Mesendoderm (in vitro differentiated cells): ENCODE data around the gene CPED1.

Source experiments
- DNase-seq: peaks from one replicate; pipeline ENCODE4 v3.0.0; 2013
- H2AK5ac ChIP-seq: 2 replicates; pipeline ENCODE4 v1.6.1; 2013; ENCODE audit warnings: low read length, inconsistent platforms
- H2BK120ac ChIP-seq: 2 replicates; pipeline ENCODE4 v1.6.1; 2013; ENCODE audit warnings: low read depth, mild to moderate bottlenecking, low read length, moderate library complexity, mixed read lengths
- H2BK15ac ChIP-seq: replicated peaks from 2 replicates; pipeline ENCODE4 v1.6.1; 2013; ENCODE audit warnings: low read depth, mild to moderate bottlenecking, moderate library complexity
- H2BK5ac ChIP-seq: 2 replicates; pipeline ENCODE4 v1.6.1; 2013; ENCODE audit warnings: low read length, inconsistent platforms
- H3K18ac ChIP-seq: 2 replicates; pipeline ENCODE4 v1.6.1; 2013; ENCODE audit warnings: mild to moderate bottlenecking, low read length, mixed read lengths
- H3K23ac ChIP-seq: one replicate; pipeline ENCODE4 v1.6.1; 2013; ENCODE audit warnings: low read length
- H3K27ac ChIP-seq: 2 replicates; pipeline ENCODE4 v1.5.1; 2013; ENCODE audit warnings: low read depth, mild to moderate bottlenecking, inconsistent platforms, low read length, moderate library complexity
- H3K27me3 ChIP-seq: 2 replicates; pipeline ENCODE4 v1.6.1; 2013; ENCODE audit warnings: low read length, control low read depth, mild to moderate bottlenecking, inconsistent platforms; ENCODE audit not compliant: insufficient read depth, poor library complexity
- H3K36me3 ChIP-seq: 2 replicates; pipeline ENCODE4 v1.6.1; 2013; ENCODE audit warnings: low read length, inconsistent platforms; ENCODE audit not compliant: control insufficient read depth, insufficient read depth
- H3K4ac ChIP-seq: one replicate; pipeline ENCODE4 v1.6.1; 2013; ENCODE audit warnings: low read depth, mild to moderate bottlenecking, low read length, moderate library complexity
- H3K4me1 ChIP-seq: 2 replicates; pipeline ENCODE4 v1.6.1; 2013; ENCODE audit warnings: low read depth, low read length, inconsistent platforms; ENCODE audit not compliant: control insufficient read depth
- H3K4me2 ChIP-seq: 2 replicates; pipeline ENCODE4 v1.6.1; 2013; ENCODE audit warnings: low read length
- H3K4me3 ChIP-seq: 2 replicates; pipeline ENCODE4 v1.5.1; 2013; ENCODE audit warnings: mild to moderate bottlenecking, low read length
- H3K56ac ChIP-seq: one replicate; pipeline ENCODE4 v1.6.1; 2013; ENCODE audit warnings: low read length
- H3K79me1 ChIP-seq: 2 replicates; pipeline ENCODE4 v1.6.1; 2013; ENCODE audit warnings: low read length, inconsistent platforms
- H3K79me2 ChIP-seq: 2 replicates; pipeline ENCODE4 v1.6.1; 2013; ENCODE audit warnings: mild to moderate bottlenecking, low read length; ENCODE audit not compliant: control insufficient read depth, insufficient read depth
- H3K9ac ChIP-seq: 2 replicates; pipeline ENCODE4 v1.6.1; 2013; ENCODE audit warnings: low read length, inconsistent platforms
- H4K5ac ChIP-seq: one replicate; pipeline ENCODE4 v1.6.1; 2013; ENCODE audit warnings: low read length
- H4K8ac ChIP-seq: one replicate; pipeline ENCODE4 v1.6.1; 2013; ENCODE audit warnings: low read depth, mild to moderate bottlenecking, control low read depth, low read length, moderate library complexity
- WGBS: extraction: QIAGEN DNeasy Blood & Tissue Kit; methylation state at CpG from one replicate; pipeline ENCODE4 v1.1.7; 2013; ENCODE audit warnings: low lambda C conversion rate, missing lambda C conversion rate; ENCODE audit not compliant: insufficient coverage; ENCODE audit errors: extremely low coverage; 5-methylcytosine and 5-hydroxymethylcytosine counted together

Gene CPED1

GRCh38 chr7:121138262-121138933, 149.9 kb downstream of the CPED1 start:
- H4K8ac ChIP-seq = no peak overlapping the region

GRCh38 chr7:121139427-121139826, 150.9 kb downstream of the CPED1 start:
- no peaks in the 10 kb centered on the region for H3K79me2 ChIP-seq
- no peak overlapping the region for H4K5ac ChIP-seq
- no peaks in the 10 kb centered on the region for H3K79me1 ChIP-seq
- no peak overlapping the region for H3K23ac ChIP-seq
- no CpG with 5 or more reads among the region's 3 CpGs for WGBS
- no peak overlapping the region for H2BK5ac ChIP-seq
- no peaks in the 10 kb centered on the region for H3K4me1 ChIP-seq
- no peak overlapping the region for H3K4me3 ChIP-seq
- H3K36me3 ChIP-seq = no peaks in the 10 kb centered on the region
- no peak overlapping the region for H2AK5ac ChIP-seq
- no peak overlapping the region for H3K56ac ChIP-seq
- no peak overlapping the region for H3K18ac ChIP-seq
- H3K27ac ChIP-seq = no peak overlapping the region
- no peak for DNase-seq
- no peak overlapping the region for H4K8ac ChIP-seq
- no peak overlapping the region for H2BK120ac ChIP-seq
- no peak overlapping the region for H3K4ac ChIP-seq
- no peak overlapping the region for H3K4me2 ChIP-seq
- H2BK15ac ChIP-seq = no peak overlapping the region
- H3K9ac ChIP-seq = no peak overlapping the region
- no peaks in the 10 kb centered on the region for H3K27me3 ChIP-seq

More at GRCh38 chr7:121138262-121138933, 149.9 kb downstream of the CPED1 start:
- DNase-seq = peak; percentile 30
- no peak overlapping the region for H3K4me2 ChIP-seq
- H3K56ac ChIP-seq = no peak overlapping the region
- no peak overlapping the region for H3K4ac ChIP-seq
- no peak overlapping the region for H3K9ac ChIP-seq
- H3K23ac ChIP-seq = no peak overlapping the region
- H3K4me1 ChIP-seq = no peaks in the 10 kb centered on the region
- H3K79me1 ChIP-seq = no peaks in the 10 kb centered on the region
- no peak overlapping the region for H4K5ac ChIP-seq
- H2BK5ac ChIP-seq = no peak overlapping the region
- H2BK15ac ChIP-seq = no peak overlapping the region
- no peak overlapping the region for H3K27ac ChIP-seq
- H3K36me3 ChIP-seq = no peaks in the 10 kb centered on the region
- H3K79me2 ChIP-seq = no peaks in the 10 kb centered on the region
- no peak overlapping the region for H3K4me3 ChIP-seq
- no peak overlapping the region for H3K18ac ChIP-seq
- H2BK120ac ChIP-seq = no peak overlapping the region
- WGBS = 100% methylated on average over 1 of the region's 8 CpGs
- no peaks in the 10 kb centered on the region for H3K27me3 ChIP-seq
- H2AK5ac ChIP-seq = no peak overlapping the region

- H3K27me3 ChIP-seq = no peaks in the 10 kb centered on the region
- H2AK5ac ChIP-seq = no peak overlapping the region
- no peak overlapping the region for H3K18ac ChIP-seq
- no peak overlapping the region for H3K4me3 ChIP-seq
- no peak for DNase-seq
- no CpG with 5 or more reads among the region's 1 CpG for WGBS
- no peak overlapping the region for H3K27ac ChIP-seq
- H2BK15ac ChIP-seq = no peak overlapping the region
- no peaks in the 10 kb centered on the region for H3K79me2 ChIP-seq
- H3K4ac ChIP-seq = no peak overlapping the region
- H3K23ac ChIP-seq = no peak overlapping the region
- H3K79me1 ChIP-seq = no peaks in the 10 kb centered on the region
- no peak overlapping the region for H2BK5ac ChIP-seq
- H3K9ac ChIP-seq = no peak overlapping the region
- H3K4me1 ChIP-seq = no peaks in the 10 kb centered on the region
- H4K8ac ChIP-seq = no peak overlapping the region
- no peak overlapping the region for H3K4me2 ChIP-seq
- no peak overlapping the region for H2BK120ac ChIP-seq
- no peaks in the 10 kb centered on the region for H3K36me3 ChIP-seq
- H4K5ac ChIP-seq = no peak overlapping the region
- no peak overlapping the region for H3K56ac ChIP-seq
Observed at GRCh38 chr7:121140790-121141189, 152.3 kb downstream of the CPED1 start.

- no peak overlapping the region for H3K4ac ChIP-seq
- H3K36me3 ChIP-seq = no peaks in the 10 kb centered on the region
- no peak overlapping the region for H3K27ac ChIP-seq
- H3K18ac ChIP-seq = no peak overlapping the region
- H2BK15ac ChIP-seq = no peak overlapping the region
- no peaks in the 10 kb centered on the region for H3K27me3 ChIP-seq
- WGBS = no CpG with 5 or more reads among the region's 2 CpGs
- H2BK5ac ChIP-seq = no peak overlapping the region
- no peak overlapping the region for H3K23ac ChIP-seq
- no peaks in the 10 kb centered on the region for H3K4me1 ChIP-seq
- no peak overlapping the region for H3K56ac ChIP-seq
- no peaks in the 10 kb centered on the region for H3K79me2 ChIP-seq
- H3K79me1 ChIP-seq = no peaks in the 10 kb centered on the region
- H2BK120ac ChIP-seq = no peak overlapping the region
- peak; percentile 58 for DNase-seq
- H3K4me2 ChIP-seq = no peak overlapping the region
- no peak overlapping the region for H4K8ac ChIP-seq
- H2AK5ac ChIP-seq = no peak overlapping the region
- H4K5ac ChIP-seq = no peak overlapping the region
- no peak overlapping the region for H3K4me3 ChIP-seq
- no peak overlapping the region for H3K9ac ChIP-seq
Observed at GRCh38 chr7:121151774-121152221, 163.3 kb downstream of the CPED1 start.

GRCh38 chr7:121153411-121153810, 164.9 kb downstream of the CPED1 start:
- Histone ChIP-seq H2BK5ac (no peak overlapping the region), H3K9ac (no peak overlapping the region), H3K56ac (no peak overlapping the region), H4K8ac (no peak overlapping the region), H4K5ac (no peak overlapping the region), H3K18ac (no peak overlapping the region), H2BK15ac (no peak overlapping the region), H3K79me2 (no peaks in the 10 kb centered on the region), H3K4me2 (no peak overlapping the region), H3K4me1 (no peaks in the 10 kb centered on the region), H2BK120ac (no peak overlapping the region), H3K4ac (no peak overlapping the region), H2AK5ac (no peak overlapping the region), H3K79me1 (no peaks in the 10 kb centered on the region), H3K27me3 (no peaks in the 10 kb centered on the region), H3K23ac (no peak overlapping the region), H3K36me3 (no peaks in the 10 kb centered on the region), H3K27ac (no peak overlapping the region), H3K4me3 (no peak overlapping the region)
- no peak for DNase-seq
- no CpG with 5 or more reads among the region's 1 CpG for WGBS

- H3K56ac ChIP-seq = no peak overlapping the region
- DNase-seq = no peak
- H2AK5ac ChIP-seq = no peak overlapping the region
- H2BK5ac ChIP-seq = no peak overlapping the region
- H2BK15ac ChIP-seq = no peak overlapping the region
- no peak overlapping the region for H3K23ac ChIP-seq
- no peaks in the 10 kb centered on the region for H3K27me3 ChIP-seq
- no peak overlapping the region for H3K9ac ChIP-seq
- no peak overlapping the region for H3K4ac ChIP-seq
- H4K8ac ChIP-seq = no peak overlapping the region
- H3K27ac ChIP-seq = no peak overlapping the region
- no peak overlapping the region for H3K18ac ChIP-seq
- no peak overlapping the region for H4K5ac ChIP-seq
- no peaks in the 10 kb centered on the region for H3K4me1 ChIP-seq
- H3K4me3 ChIP-seq = no peak overlapping the region
- H3K36me3 ChIP-seq = no peaks in the 10 kb centered on the region
- no peaks in the 10 kb centered on the region for H3K79me1 ChIP-seq
- WGBS = no CpG with 5 or more reads among the region's 1 CpG
- no peaks in the 10 kb centered on the region for H3K79me2 ChIP-seq
- no peak overlapping the region for H2BK120ac ChIP-seq
- no peak overlapping the region for H3K4me2 ChIP-seq
Observed at GRCh38 chr7:121153995-121154394, 165.5 kb downstream of the CPED1 start.
